ENCODE measurements around the gene HSF5. TPM values are rescaled to one million over a fixed set of nuclear protein-coding genes. Genes with fewer than 3 reads are reported as not detected.

The HSF5 gene
- polyA plus RNA-seq, 3 donors = 0.07 TPM; not detected in 2

DNA sequence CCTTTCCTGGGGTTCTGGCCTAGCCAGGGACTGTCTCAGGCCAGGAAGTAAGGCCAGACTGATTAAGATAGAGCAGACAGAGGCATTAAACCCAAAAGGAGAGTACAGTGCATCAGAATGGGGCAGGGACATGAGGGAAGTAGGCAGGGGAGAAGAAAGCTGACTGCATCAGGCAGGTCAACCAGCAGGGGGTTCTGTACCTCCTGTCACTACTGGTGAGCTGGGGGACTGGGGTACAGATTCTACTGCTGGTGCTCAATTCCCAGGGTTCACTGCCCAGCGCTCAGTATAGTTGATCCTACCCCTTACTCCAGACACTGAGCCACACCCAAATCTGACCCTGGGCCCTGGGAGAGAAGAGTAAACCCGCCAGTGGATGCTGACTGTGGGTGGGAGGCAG, 39.1 kb upstream of the HSF5 start:
- peak overlapping the region; percentile 59 for H2AFZ ChIP-seq (ENCODE audit: insufficient read depth, low read depth, low read length, poor library complexity, severe bottlenecking)
- no peak overlapping the region for H3K4me2 ChIP-seq (replicated peaks; ENCODE audit: extremely low read depth, low read length, poor library complexity, severe bottlenecking)
- H3K27ac ChIP-seq (ENCODE audit: low read depth in 1 of 2, low read length in 2 of 2) = no peak overlapping the region
- Mint-ChIP-seq H3K27ac (peak overlapping the region in 2 of 7 donors; percentile 53 to 85), H3K27me3 (ENCODE audit: low read depth in 3 of 3) (peaks cover 33 to 47% (median 33%) of the 10 kb centered on the region in 3 donors), H3K4me1 (peaks cover 25% of the 10 kb centered on the region), H3K4me3 (peak overlapping the region in 1 of 2 donors; percentile 82), H3K36me3 (peaks cover 0 to 2% of the 10 kb centered on the region in 2 donors), H3K9me3 (peaks cover 0 to 2% (median 0%) of the 10 kb centered on the region in 7 donors)
- peaks cover 19 to 26% of the 10 kb centered on the region in 2 donors for H3K4me1 ChIP-seq (ENCODE audit: control insufficient read depth in 1 of 2, insufficient read depth in 2 of 2, low read length in 2 of 2)
- H3K9ac ChIP-seq (ENCODE audit: insufficient read depth, low read length, poor library complexity, severe bottlenecking) = no peak overlapping the region
- no peak overlapping the region for H3K4me3 ChIP-seq (replicated peaks in 1 of 3; ENCODE audit: low read depth in 2 of 3, low read length in 3 of 3)
- H4K20me1 ChIP-seq (ENCODE audit: insufficient read depth, low read length) = no peaks in the 10 kb centered on the region
- intact Hi-C loops (cut with micrococcal nuclease) = loop anchor here in 1 of 2 donors (10.0 kb wide), 1 partner anchor 57 kb away; no protein-coding TSS in a partner anchor
- WGBS (ENCODE audit: insufficient coverage) = no CpG with 5 or more reads among the region's 2 CpGs
- no peaks in the 10 kb centered on the region for H3K79me2 ChIP-seq (ENCODE audit: insufficient read depth, low read length)
- TF ChIP-seq, protein P1, sequence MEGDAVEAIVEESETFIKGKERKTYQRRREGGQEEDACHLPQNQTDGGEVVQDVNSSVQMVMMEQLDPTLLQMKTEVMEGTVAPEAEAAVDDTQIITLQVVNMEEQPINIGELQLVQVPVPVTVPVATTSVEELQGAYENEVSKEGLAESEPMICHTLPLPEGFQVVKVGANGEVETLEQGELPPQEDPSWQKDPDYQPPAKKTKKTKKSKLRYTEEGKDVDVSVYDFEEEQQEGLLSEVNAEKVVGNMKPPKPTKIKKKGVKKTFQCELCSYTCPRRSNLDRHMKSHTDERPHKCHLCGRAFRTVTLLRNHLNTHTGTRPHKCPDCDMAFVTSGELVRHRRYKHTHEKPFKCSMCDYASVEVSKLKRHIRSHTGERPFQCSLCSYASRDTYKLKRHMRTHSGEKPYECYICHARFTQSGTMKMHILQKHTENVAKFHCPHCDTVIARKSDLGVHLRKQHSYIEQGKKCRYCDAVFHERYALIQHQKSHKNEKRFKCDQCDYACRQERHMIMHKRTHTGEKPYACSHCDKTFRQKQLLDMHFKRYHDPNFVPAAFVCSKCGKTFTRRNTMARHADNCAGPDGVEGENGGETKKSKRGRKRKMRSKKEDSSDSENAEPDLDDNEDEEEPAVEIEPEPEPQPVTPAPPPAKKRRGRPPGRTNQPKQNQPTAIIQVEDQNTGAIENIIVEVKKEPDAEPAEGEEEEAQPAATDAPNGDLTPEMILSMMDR (IDR thresholded peaks at IDR 0.05) = peak; percentile 62
- no peaks in the 10 kb centered on the region for H3K9me3 ChIP-seq (replicated peaks in 1 of 2; ENCODE audit: control insufficient read depth in 1 of 2, insufficient read depth in 1 of 2, low read length in 2 of 2)
- DNase-seq = no peak
- peaks cover 2 to 26% of the 10 kb centered on the region in 2 donors for H3K27me3 ChIP-seq (ENCODE audit: control insufficient read depth in 2 of 2, insufficient read depth in 2 of 2, low read length in 2 of 2)
- no peaks in the 10 kb centered on the region for H3K36me3 ChIP-seq (replicated peaks in 1 of 2; ENCODE audit: control insufficient read depth in 1 of 2, insufficient read depth in 2 of 2, low read length in 2 of 2)

GRCh38 chr17:58525239-58525638, 37.0 kb upstream of the HSF5 start:
- peaks cover 0 to under 1% of the 10 kb centered on the region in 2 donors for H3K36me3 Mint-ChIP-seq
- no peak overlapping the region for H3K27ac Mint-ChIP-seq
- intact Hi-C loops (cut with micrococcal nuclease) = loop anchor here in 1 of 2 donors (10.0 kb wide), 1 partner anchor 60 kb away; no protein-coding TSS in a partner anchor
- H3K27me3 Mint-ChIP-seq (ENCODE audit: low read depth in 3 of 3) = peaks cover 18 to 34% (median 19%) of the 10 kb centered on the region in 3 donors
- peaks cover 21% of the 10 kb centered on the region for H3K4me1 Mint-ChIP-seq
- 63% methylated on average over 3 of the region's 3 CpGs for WGBS (ENCODE audit: insufficient coverage)
- Histone ChIP-seq H3K9me3 (replicated peaks in 1 of 2; ENCODE audit: control insufficient read depth in 1 of 2, insufficient read depth in 1 of 2, low read length in 2 of 2) (no peaks in the 10 kb centered on the region), H4K20me1 (ENCODE audit: insufficient read depth, low read length) (no peaks in the 10 kb centered on the region), H3K4me3 (replicated peaks in 1 of 3; ENCODE audit: low read depth in 2 of 3, low read length in 3 of 3) (no peak overlapping the region), H3K9ac (ENCODE audit: insufficient read depth, low read length, poor library complexity, severe bottlenecking) (no peak overlapping the region), H2AFZ (ENCODE audit: insufficient read depth, low read depth, low read length, poor library complexity, severe bottlenecking) (no peak overlapping the region), H3K36me3 (replicated peaks in 1 of 2; ENCODE audit: control insufficient read depth in 1 of 2, insufficient read depth in 2 of 2, low read length in 2 of 2) (no peaks in the 10 kb centered on the region), H3K27me3 (ENCODE audit: control insufficient read depth in 2 of 2, insufficient read depth in 2 of 2, low read length in 2 of 2) (peaks cover 0 to 10% of the 10 kb centered on the region in 2 donors), H3K79me2 (ENCODE audit: insufficient read depth, low read length) (no peaks in the 10 kb centered on the region), H3K4me1 (ENCODE audit: control insufficient read depth in 1 of 2, insufficient read depth in 2 of 2, low read length in 2 of 2) (peaks cover 11 to 14% of the 10 kb centered on the region in 2 donors), H3K4me2 (replicated peaks; ENCODE audit: extremely low read depth, low read length, poor library complexity, severe bottlenecking) (no peak overlapping the region), H3K27ac (ENCODE audit: low read depth in 1 of 2, low read length in 2 of 2) (no peak overlapping the region)
- H3K4me3 Mint-ChIP-seq = no peak overlapping the region
- H3K9me3 Mint-ChIP-seq = no peaks in the 10 kb centered on the region
- no peak for DNase-seq
- TF ChIP-seq, protein P1 (IDR thresholded peaks at IDR 0.05) = no peak

Data from CD14-positive monocyte (primary cell).